HG03378 (cell line): ENCODE data around the gene LUC7L2.
"Not testable (repeated sequence)": the region's sequence is repeated elsewhere in the genome, so short reads cannot be mapped to it uniquely, and the experiment has no call there.

Experiments
- ATAC-seq: cut with Tn5 transposase; IDR thresholded peaks from one replicate; pipeline ENCODE4 v1.9.1; 2021; ENCODE audit warnings: mild to moderate bottlenecking, moderate library complexity; ENCODE audit not compliant: unreplicated experiment

Gene LUC7L2

GRCh38 chr7:139441961-139442360 is 82.3 kb downstream of the LUC7L2 start:
- ATAC-seq: no peak

GRCh38 chr7:139446051-139446890 is 86.6 kb downstream of the LUC7L2 start:
- ATAC-seq: no peak

- ATAC-seq: no peak
Measured at GRCh38 chr7:139450851-139451250, 91.2 kb downstream of the LUC7L2 start.

- ATAC-seq: no peak
Measured at GRCh38 chr7:139451638-139452037, 91.9 kb downstream of the LUC7L2 start.

GRCh38 chr7:139452958-139453672 is 93.4 kb downstream of the LUC7L2 start:
- ATAC-seq: no peak

- no peak for ATAC-seq
Measured at GRCh38 chr7:139453673-139454321, 94.1 kb downstream of the LUC7L2 start.

- no peak for ATAC-seq
Measured at GRCh38 chr7:139455789-139456188, 96.1 kb downstream of the LUC7L2 start.

- ATAC-seq: no peak
Measured at GRCh38 chr7:139456511-139456910, 96.8 kb downstream of the LUC7L2 start.

GRCh38 chr7:139457153-139457946 is 97.7 kb downstream of the LUC7L2 start:
- no peak for ATAC-seq

GRCh38 chr7:139463421-139463820 is 103.7 kb downstream of the LUC7L2 start:
- not testable (repeated sequence) for ATAC-seq

GRCh38 chr7:139464511-139464910 is 104.8 kb downstream of the LUC7L2 start:
- ATAC-seq: not testable (repeated sequence)

- not testable (repeated sequence) for ATAC-seq
Measured at GRCh38 chr7:139465072-139465471, 105.4 kb downstream of the LUC7L2 start.

- not testable (repeated sequence) for ATAC-seq
Measured at GRCh38 chr7:139467729-139468128, 108.0 kb downstream of the LUC7L2 start.

- ATAC-seq: not testable (repeated sequence)
Measured at GRCh38 chr7:139468281-139468680, 108.6 kb downstream of the LUC7L2 start.

- ATAC-seq: no peak
Measured at GRCh38 chr7:139471740-139472353, 112.2 kb downstream of the LUC7L2 start.
